ENCODE measurements around the gene CLASP1. TPM values are rescaled to one million over a fixed set of nuclear protein-coding genes. Genes with fewer than 3 reads are reported as not detected.
A peak's percentile ranks its signal among the peaks of the same experiment; 100 is the strongest.

CLASP1 gene
- total and polyA plus RNA-seq, 4 donors: 11.8 to 81.8 (median 40.3) TPM

DNA sequence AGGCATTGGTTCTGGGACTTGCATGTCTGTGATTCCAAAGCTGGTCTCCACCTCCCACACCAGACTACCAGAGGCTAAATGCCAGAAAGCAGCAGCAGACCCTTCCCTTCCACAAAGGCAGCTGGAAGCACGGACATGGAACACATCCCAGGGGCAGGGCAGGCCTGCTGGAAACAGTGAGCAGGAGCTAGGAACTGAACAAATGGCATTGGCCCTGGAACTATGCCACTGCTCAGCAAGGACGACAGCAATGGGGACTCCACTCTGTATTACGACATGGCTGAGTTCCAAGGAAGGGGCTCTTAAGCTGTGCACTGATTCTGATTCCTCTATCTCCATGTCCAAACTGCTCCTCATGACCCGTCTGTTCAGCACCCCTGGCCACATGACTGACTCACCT lies 286.5 kb downstream of the CLASP1 start:
- intact Hi-C loops (cut with DNase I): no loop called here
- H3K4me1 ChIP-seq (ENCODE audit: control insufficient read depth in 1 of 2, insufficient read depth in 2 of 2, low read length in 2 of 2): peaks cover 0 to 10% of the 10 kb centered on the region in 2 donors
- no peaks in the 10 kb centered on the region for H3K9me3 ChIP-seq (ENCODE audit: control insufficient read depth, low read length)
- 58 to 61% methylated on average over 4 of the region's 4 CpGs for WGBS, 2 donors
- peaks cover 0 to 5% of the 10 kb centered on the region in 2 donors for H3K36me3 ChIP-seq (ENCODE audit: control insufficient read depth in 1 of 2, insufficient read depth in 2 of 2, low read length in 1 of 2)
- peak overlapping the region; percentile 10 to 69 for H3K27ac ChIP-seq (ENCODE audit: low read depth in 1 of 2, low read length in 2 of 2)
- ATAC-seq (ENCODE audit: low FRiP score): no peak
- no peak for DNase-seq
- H3K4me3 ChIP-seq (ENCODE audit: low read length in 2 of 2): no peak overlapping the region
- H3K27me3 ChIP-seq (ENCODE audit: control insufficient read depth in 1 of 2, insufficient read depth in 2 of 2, low read length in 1 of 2): no peaks in the 10 kb centered on the region

DNA sequence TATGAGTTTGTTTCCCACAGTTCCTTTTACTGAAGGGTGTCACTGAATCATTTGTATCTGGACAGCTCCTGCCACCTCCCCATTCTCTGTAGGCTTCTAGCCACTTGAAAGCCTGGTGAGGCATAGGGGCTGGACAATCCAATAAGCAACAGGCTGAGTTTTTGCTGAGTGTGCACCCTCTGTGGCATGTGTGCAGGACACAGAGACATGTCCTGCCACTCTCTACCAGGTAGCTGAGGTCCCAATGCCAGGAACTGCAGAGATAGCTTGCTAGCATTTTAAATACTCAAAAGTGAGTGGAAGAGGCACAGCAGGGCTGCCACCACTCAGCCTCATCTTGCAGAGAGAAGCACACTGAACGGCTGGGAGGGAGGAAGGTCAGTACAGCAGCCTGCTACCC lies 287.0 kb downstream of the CLASP1 start:
- Histone ChIP-seq H3K36me3 (ENCODE audit: control insufficient read depth in 1 of 2, insufficient read depth in 2 of 2, low read length in 1 of 2) (peaks cover 0 to 5% of the 10 kb centered on the region in 2 donors), H3K4me3 (ENCODE audit: low read length in 2 of 2) (no peak overlapping the region), H3K4me1 (ENCODE audit: control insufficient read depth in 1 of 2, insufficient read depth in 2 of 2, low read length in 2 of 2) (peaks cover 0 to 10% of the 10 kb centered on the region in 2 donors), H3K27ac (ENCODE audit: low read depth in 1 of 2, low read length in 2 of 2) (no peak overlapping the region), H3K27me3 (ENCODE audit: control insufficient read depth in 1 of 2, insufficient read depth in 2 of 2, low read length in 1 of 2) (no peaks in the 10 kb centered on the region), H3K9me3 (ENCODE audit: control insufficient read depth, low read length) (no peaks in the 10 kb centered on the region)
- ATAC-seq (ENCODE audit: low FRiP score): no peak
- no peak for DNase-seq
- intact Hi-C loops (cut with DNase I): no loop called here
- 75 to 85% methylated on average over 1 of the region's 1 CpG for WGBS, 2 donors

DNA sequence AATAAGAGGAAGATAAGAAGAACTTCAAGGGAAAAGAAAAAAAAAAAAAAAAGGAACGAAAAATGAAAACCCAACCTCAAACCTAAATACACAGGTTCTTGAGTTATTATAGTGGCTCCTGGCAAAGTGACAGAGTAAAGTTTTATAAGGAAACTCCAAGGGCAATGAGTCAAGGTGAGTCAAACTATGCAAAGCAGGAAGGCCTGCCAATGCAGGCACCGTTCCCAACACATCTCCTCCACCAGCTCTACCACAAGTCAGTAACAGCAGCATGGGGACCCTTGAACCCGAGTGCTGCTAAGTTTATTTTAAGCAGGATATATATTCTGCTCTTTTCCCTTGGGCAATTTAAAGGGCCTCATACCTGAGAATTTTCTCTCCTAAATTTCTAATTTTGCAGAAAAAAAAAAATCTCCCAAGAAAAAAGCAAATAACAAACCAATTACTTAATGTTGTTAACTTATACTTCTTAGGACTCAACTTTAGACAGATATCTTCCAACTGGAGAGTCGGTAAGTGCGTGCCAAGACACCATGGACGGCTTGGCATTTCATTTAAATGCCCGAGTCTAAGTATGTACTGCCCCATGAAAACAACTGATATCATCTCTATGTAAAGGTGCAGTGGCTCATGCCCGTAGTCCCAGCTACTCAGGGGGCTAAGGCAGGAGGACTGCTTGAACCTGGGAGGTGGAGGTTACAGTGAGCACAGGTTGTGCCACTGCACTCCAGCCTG lies 288.5 kb downstream of the CLASP1 start:
- Histone ChIP-seq H3K27me3 (ENCODE audit: control insufficient read depth in 1 of 2, insufficient read depth in 2 of 2, low read length in 1 of 2) (no peaks in the 10 kb centered on the region), H3K9me3 (ENCODE audit: control insufficient read depth, low read length) (no peaks in the 10 kb centered on the region), H3K4me1 (ENCODE audit: control insufficient read depth in 1 of 2, insufficient read depth in 2 of 2, low read length in 2 of 2) (peaks cover 0 to 10% of the 10 kb centered on the region in 2 donors), H3K36me3 (ENCODE audit: control insufficient read depth in 1 of 2, insufficient read depth in 2 of 2, low read length in 1 of 2) (peaks cover 0 to 4% of the 10 kb centered on the region in 2 donors), H3K4me3 (ENCODE audit: low read length in 2 of 2) (no peak overlapping the region), H3K27ac (ENCODE audit: low read depth in 1 of 2, low read length in 2 of 2) (peak overlapping the region in 1 of 2 donors; percentile 5)
- ATAC-seq (ENCODE audit: low FRiP score) (no peak), DNase-seq (peak; percentile 70 to 89)
- intact Hi-C loops (cut with DNase I): no loop called here
- whole genome bisulfite sequencing, 2 donors: 23 to 25% methylated on average over 8 of the region's 8 CpGs

DNA sequence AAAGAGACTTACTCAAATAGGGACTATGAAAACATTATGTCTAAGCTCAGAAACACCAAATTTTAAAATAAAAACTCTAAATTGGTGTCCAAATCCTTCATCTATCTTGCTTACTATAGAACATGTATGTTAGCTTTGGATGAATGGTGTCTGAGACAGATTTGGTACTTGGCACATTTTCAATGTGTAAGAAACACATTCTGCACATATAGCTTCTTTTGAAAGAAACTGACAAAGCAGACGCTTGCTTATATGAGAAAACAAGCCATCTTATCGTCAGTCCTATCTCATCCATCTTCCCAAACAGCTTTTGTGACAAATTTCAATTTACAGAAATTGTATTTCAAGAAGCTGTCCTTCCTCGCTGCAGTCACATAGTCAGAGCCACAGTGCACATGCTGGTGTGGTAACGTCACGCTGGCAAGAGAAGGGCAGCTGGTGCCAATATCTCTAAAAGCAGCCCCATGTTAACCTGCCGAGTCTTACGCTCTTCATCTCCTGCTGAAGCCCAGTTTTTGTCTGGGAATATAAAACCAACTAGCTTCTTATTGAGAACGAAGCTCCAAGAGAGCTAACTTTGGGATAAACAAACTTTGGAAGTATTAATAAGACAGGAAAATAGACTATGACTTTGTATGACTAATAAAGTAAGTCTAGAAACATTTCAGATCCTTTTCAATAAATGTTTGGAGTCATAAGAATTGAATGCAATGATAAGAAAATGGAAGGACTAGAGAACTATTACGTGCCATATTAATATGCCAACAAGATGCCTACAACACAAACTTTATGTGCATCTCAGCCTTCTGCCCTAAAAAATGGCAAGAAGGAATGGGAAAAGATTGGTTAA lies 289.3 kb downstream of the CLASP1 start:
- ATAC-seq (ENCODE audit: low FRiP score): no peak
- Histone ChIP-seq H3K4me3 (ENCODE audit: low read length in 2 of 2) (no peak overlapping the region), H3K4me1 (ENCODE audit: control insufficient read depth in 1 of 2, insufficient read depth in 2 of 2, low read length in 2 of 2) (peaks cover 3 to 10% of the 10 kb centered on the region in 2 donors), H3K27me3 (ENCODE audit: control insufficient read depth in 1 of 2, insufficient read depth in 2 of 2, low read length in 1 of 2) (no peaks in the 10 kb centered on the region), H3K36me3 (ENCODE audit: control insufficient read depth in 1 of 2, insufficient read depth in 2 of 2, low read length in 1 of 2) (peaks cover 0 to 4% of the 10 kb centered on the region in 2 donors), H3K9me3 (ENCODE audit: control insufficient read depth, low read length) (no peaks in the 10 kb centered on the region), H3K27ac (ENCODE audit: low read depth in 1 of 2, low read length in 2 of 2) (no peak overlapping the region)
- no peak for DNase-seq
- intact Hi-C loops (cut with DNase I): loop anchor here (5.0 to 10.0 kb wide), 2 partner anchors 265 to 273 kb away; no protein-coding TSS in a partner anchor
- 11 to 23% methylated on average over 9 of the region's 9 CpGs for WGBS, 2 donors

DNA sequence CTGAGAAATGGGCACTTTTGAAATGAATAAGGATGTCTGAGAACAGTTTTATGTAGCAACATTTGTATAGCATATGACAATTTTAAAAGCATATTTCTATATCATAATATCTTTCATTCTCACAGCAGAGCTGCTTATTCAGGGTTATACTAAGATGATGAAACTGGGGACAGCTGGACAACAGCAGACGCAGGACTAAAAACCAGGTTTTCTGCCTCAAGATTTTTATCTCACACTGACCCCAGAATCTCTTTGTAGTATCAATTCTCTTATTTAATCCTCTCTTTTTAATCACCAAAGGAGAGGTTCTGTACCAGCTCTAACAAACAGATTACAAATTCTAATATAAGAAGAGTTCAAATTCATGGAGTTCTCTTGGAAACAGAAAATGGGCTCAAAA lies 290.1 kb downstream of the CLASP1 start:
- Histone ChIP-seq H3K27ac (ENCODE audit: low read depth in 1 of 2, low read length in 2 of 2) (no peak overlapping the region), H3K4me1 (ENCODE audit: control insufficient read depth in 1 of 2, insufficient read depth in 2 of 2, low read length in 2 of 2) (peaks cover 3 to 10% of the 10 kb centered on the region in 2 donors), H3K36me3 (ENCODE audit: control insufficient read depth in 1 of 2, insufficient read depth in 2 of 2, low read length in 1 of 2) (peaks cover 0 to 7% of the 10 kb centered on the region in 2 donors), H3K4me3 (ENCODE audit: low read length in 2 of 2) (no peak overlapping the region), H3K9me3 (ENCODE audit: control insufficient read depth, low read length) (no peaks in the 10 kb centered on the region), H3K27me3 (ENCODE audit: control insufficient read depth in 1 of 2, insufficient read depth in 2 of 2, low read length in 1 of 2) (no peaks in the 10 kb centered on the region)
- ATAC-seq (ENCODE audit: low FRiP score): no peak
- no peak for DNase-seq
- WGBS, 2 donors: 95 to 98% methylated on average over 1 of the region's 1 CpG
- intact Hi-C loops (cut with DNase I): loop anchor here (5.0 to 10.0 kb wide), 2 partner anchors 264 to 272 kb away; no protein-coding TSS in a partner anchor

DNA sequence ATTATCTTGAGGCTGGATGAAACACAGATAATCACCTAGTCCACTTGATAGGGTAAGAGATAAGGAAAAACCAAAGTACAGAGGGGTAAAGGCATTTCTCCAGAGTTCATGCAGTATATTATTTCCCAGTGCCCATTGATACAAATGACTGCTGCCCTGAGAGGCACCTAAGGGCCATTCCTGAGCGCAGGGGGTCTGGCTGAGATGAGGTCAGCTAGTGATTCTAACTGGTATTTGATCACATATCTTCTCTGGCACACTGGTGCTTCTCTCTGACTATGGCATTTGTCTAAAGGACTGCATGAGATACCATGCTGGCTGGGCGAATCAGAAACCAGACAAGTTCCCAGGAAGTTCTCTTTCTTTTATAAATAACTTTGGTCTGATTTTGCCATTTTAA lies 291.0 kb downstream of the CLASP1 start:
- 62 to 63% methylated on average over 2 of the region's 2 CpGs for WGBS, 2 donors
- intact Hi-C loops (cut with DNase I): loop anchor here (5.0 to 10.0 kb wide), 2 partner anchors 263 to 271 kb away; no protein-coding TSS in a partner anchor
- DNase-seq (no peak), ATAC-seq (ENCODE audit: low FRiP score) (no peak)
- Histone ChIP-seq H3K4me3 (ENCODE audit: low read length in 2 of 2) (no peak overlapping the region), H3K27me3 (ENCODE audit: control insufficient read depth in 1 of 2, insufficient read depth in 2 of 2, low read length in 1 of 2) (no peaks in the 10 kb centered on the region), H3K9me3 (ENCODE audit: control insufficient read depth, low read length) (no peaks in the 10 kb centered on the region), H3K4me1 (ENCODE audit: control insufficient read depth in 1 of 2, insufficient read depth in 2 of 2, low read length in 2 of 2) (peaks cover 3 to 10% of the 10 kb centered on the region in 2 donors), H3K36me3 (ENCODE audit: control insufficient read depth in 1 of 2, insufficient read depth in 2 of 2, low read length in 1 of 2) (peaks cover 0 to 8% of the 10 kb centered on the region in 2 donors), H3K27ac (ENCODE audit: low read depth in 1 of 2, low read length in 2 of 2) (no peak overlapping the region)

DNA sequence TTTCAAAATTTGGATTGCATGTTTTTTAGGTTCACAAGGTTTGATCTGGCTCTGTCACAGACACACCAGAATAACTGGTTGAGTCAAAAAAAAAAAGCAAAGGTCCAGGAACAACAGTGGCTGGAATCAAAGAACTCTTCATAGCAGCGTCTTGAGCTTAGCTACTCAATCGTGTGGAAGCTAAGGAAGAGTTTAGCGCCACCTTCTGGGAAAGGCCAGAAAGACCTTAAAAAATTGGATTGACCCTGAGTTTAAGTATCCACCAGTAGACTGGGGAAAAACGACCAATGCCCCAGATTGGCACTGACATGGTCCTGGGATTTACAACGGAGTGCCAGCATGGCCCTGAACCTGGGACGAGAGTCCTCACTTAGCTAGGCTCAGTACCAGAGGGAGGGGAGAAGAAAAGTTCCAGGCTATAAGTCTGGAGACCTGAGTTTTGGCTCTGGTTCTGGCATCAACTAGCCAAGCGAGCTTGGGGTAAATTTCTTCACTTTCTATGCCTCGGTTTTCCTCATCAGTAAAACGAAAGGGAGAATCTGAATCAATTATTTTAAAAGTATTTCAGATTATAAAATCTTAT lies 293.1 kb downstream of the CLASP1 start:
- 30 to 35% methylated on average over 9 of the region's 9 CpGs for WGBS, 2 donors
- H3K27me3 ChIP-seq (ENCODE audit: control insufficient read depth in 1 of 2, insufficient read depth in 2 of 2, low read length in 1 of 2): no peaks in the 10 kb centered on the region
- H3K4me1 ChIP-seq (ENCODE audit: control insufficient read depth in 1 of 2, insufficient read depth in 2 of 2, low read length in 2 of 2): peaks cover 3 to 10% of the 10 kb centered on the region in 2 donors
- H3K36me3 ChIP-seq (ENCODE audit: control insufficient read depth in 1 of 2, insufficient read depth in 2 of 2, low read length in 1 of 2): peaks cover 0 to 13% of the 10 kb centered on the region in 2 donors
- intact Hi-C loops (cut with DNase I): loop anchor here (5.0 to 10.0 kb wide), 2 partner anchors 261 to 269 kb away; no protein-coding TSS in a partner anchor
- H3K27ac ChIP-seq (ENCODE audit: low read depth in 1 of 2, low read length in 2 of 2): no peak overlapping the region
- peak; percentile 60 for ATAC-seq (ENCODE audit: low FRiP score)
- H3K4me3 ChIP-seq (ENCODE audit: low read length in 2 of 2): no peak overlapping the region
- no peak for DNase-seq
- no peaks in the 10 kb centered on the region for H3K9me3 ChIP-seq (ENCODE audit: control insufficient read depth, low read length)

DNA sequence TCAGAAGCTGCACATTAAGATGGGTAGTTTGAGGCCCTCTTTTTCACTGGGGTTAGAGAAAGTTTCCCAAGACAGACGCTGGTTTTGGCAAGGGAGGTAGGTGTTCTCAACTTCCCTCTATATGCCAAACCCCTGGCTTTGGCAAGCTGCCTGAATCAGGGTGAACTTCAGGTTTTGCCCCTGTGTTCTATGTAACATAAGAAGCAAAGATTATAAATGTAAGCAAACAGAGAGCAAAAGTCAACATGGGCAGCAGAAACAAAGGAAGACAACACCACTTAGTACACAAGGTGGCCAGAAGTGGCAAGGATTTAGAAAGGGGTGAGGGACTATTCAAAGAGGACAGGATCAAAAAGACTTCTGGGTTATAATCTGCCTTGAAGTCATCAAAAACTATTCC lies 293.8 kb downstream of the CLASP1 start:
- intact Hi-C loops (cut with DNase I): loop anchor here (5.0 to 10.0 kb wide), 2 partner anchors 261 to 268 kb away; no protein-coding TSS in a partner anchor
- Histone ChIP-seq H3K27ac (ENCODE audit: low read depth in 1 of 2, low read length in 2 of 2) (no peak overlapping the region), H3K27me3 (ENCODE audit: control insufficient read depth in 1 of 2, insufficient read depth in 2 of 2, low read length in 1 of 2) (no peaks in the 10 kb centered on the region), H3K36me3 (ENCODE audit: control insufficient read depth in 1 of 2, insufficient read depth in 2 of 2, low read length in 1 of 2) (peaks cover 0 to 13% of the 10 kb centered on the region in 2 donors), H3K4me1 (ENCODE audit: control insufficient read depth in 1 of 2, insufficient read depth in 2 of 2, low read length in 2 of 2) (peaks cover 3 to 6% of the 10 kb centered on the region in 2 donors), H3K4me3 (ENCODE audit: low read length in 2 of 2) (no peak overlapping the region), H3K9me3 (ENCODE audit: control insufficient read depth, low read length) (no peaks in the 10 kb centered on the region)
- DNase-seq (no peak), ATAC-seq (ENCODE audit: low FRiP score) (no peak)
- 8 to 10% methylated on average over 1 of the region's 1 CpG for WGBS, 2 donors

All from aorta (tissue), 5 donors.